Measurements from ENCODE around the gene DENND1B.
A peak's percentile ranks its signal among the peaks of the same experiment; 100 is the strongest.

DNA sequence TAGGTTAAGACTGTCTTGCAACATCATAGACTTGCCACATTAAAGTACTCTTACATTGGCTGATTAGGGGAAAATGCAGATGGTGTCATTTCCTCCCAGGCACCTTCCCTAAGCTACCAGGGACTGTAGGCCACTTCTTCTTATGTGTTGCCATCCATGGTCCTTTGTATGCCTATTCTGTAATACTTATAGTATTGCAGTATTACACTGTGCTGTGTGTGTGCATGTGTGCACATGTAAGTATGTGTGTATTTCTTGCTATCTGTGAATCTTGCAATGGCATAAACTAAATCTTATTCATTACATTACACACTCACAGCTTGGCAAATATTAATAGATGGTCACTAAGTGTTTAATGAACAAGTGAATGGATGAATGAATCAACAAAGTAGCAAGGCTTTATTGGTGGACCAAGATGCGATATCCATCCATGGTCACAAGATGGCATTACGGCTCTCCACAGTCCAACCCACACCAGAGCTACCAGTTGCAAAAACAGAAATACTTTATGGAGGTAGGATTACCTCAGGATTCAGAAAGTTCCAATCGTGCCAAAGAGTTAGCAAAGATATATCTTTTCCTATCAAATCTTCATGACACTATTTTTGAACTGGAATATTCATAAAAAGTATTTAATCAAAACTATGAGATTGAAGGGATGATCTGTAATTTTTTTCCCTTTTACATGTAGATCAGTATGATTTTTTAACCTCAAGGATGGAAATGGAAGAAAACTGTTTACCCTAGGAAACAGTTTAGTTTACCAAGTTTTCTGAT is 160.2 kb downstream of the DENND1B start:
- TF ChIP-seq, protein P1, sequence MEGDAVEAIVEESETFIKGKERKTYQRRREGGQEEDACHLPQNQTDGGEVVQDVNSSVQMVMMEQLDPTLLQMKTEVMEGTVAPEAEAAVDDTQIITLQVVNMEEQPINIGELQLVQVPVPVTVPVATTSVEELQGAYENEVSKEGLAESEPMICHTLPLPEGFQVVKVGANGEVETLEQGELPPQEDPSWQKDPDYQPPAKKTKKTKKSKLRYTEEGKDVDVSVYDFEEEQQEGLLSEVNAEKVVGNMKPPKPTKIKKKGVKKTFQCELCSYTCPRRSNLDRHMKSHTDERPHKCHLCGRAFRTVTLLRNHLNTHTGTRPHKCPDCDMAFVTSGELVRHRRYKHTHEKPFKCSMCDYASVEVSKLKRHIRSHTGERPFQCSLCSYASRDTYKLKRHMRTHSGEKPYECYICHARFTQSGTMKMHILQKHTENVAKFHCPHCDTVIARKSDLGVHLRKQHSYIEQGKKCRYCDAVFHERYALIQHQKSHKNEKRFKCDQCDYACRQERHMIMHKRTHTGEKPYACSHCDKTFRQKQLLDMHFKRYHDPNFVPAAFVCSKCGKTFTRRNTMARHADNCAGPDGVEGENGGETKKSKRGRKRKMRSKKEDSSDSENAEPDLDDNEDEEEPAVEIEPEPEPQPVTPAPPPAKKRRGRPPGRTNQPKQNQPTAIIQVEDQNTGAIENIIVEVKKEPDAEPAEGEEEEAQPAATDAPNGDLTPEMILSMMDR (IDR thresholded peaks at IDR 0.05), result peak; percentile 73
- TF ChIP-seq MXI1 (IDR thresholded peaks at IDR 0.05; ENCODE audit: low read depth, low read length) (no peak), SMC3 (IDR thresholded peaks at IDR 0.05; ENCODE audit: low read depth, low read length) (peak; percentile 85), RAD21 (IDR thresholded peaks at IDR 0.05; ENCODE audit: low read length) (peak; percentile 80), FOSL2 (IDR thresholded peaks at IDR 0.05; ENCODE audit: borderline replicate concordance, low read depth) (no peak), TAF1 (IDR thresholded peaks at IDR 0.05; ENCODE audit: borderline replicate concordance, low read depth, low read length) (no peak), SIN3A (IDR thresholded peaks at IDR 0.05; ENCODE audit: borderline replicate concordance, low read depth, low read length) (no peak), RXRA (IDR thresholded peaks at IDR 0.05; ENCODE audit: borderline replicate concordance, low read depth) (no peak), GABPA (IDR thresholded peaks at IDR 0.05; ENCODE audit: low read depth) (no peak), TCF12 (IDR thresholded peaks at IDR 0.05) (no peak), EZH2phosphoT487 (IDR thresholded peaks at IDR 0.05; ENCODE audit: borderline replicate concordance, low read depth) (no peak)
- TF ChIP-seq, protein P2, sequence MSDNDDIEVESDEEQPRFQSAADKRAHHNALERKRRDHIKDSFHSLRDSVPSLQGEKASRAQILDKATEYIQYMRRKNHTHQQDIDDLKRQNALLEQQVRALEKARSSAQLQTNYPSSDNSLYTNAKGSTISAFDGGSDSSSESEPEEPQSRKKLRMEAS (IDR thresholded peaks at IDR 0.05; ENCODE audit: low read depth), result no peak
- TF ChIP-seq, protein P3, sequence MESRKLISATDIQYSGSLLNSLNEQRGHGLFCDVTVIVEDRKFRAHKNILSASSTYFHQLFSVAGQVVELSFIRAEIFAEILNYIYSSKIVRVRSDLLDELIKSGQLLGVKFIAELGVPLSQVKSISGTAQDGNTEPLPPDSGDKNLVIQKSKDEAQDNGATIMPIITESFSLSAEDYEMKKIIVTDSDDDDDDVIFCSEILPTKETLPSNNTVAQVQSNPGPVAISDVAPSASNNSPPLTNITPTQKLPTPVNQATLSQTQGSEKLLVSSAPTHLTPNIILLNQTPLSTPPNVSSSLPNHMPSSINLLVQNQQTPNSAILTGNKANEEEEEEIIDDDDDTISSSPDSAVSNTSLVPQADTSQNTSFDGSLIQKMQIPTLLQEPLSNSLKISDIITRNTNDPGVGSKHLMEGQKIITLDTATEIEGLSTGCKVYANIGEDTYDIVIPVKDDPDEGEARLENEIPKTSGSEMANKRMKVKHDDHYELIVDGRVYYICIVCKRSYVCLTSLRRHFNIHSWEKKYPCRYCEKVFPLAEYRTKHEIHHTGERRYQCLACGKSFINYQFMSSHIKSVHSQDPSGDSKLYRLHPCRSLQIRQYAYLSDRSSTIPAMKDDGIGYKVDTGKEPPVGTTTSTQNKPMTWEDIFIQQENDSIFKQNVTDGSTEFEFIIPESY (IDR thresholded peaks at IDR 0.05; ENCODE audit: borderline replicate concordance, low read depth), result no peak
